Measurements from ENCODE around the gene SLAMF7.
A peak's percentile ranks its signal among the peaks of the same experiment; 100 is the strongest.

The SLAMF7 gene

DNA sequence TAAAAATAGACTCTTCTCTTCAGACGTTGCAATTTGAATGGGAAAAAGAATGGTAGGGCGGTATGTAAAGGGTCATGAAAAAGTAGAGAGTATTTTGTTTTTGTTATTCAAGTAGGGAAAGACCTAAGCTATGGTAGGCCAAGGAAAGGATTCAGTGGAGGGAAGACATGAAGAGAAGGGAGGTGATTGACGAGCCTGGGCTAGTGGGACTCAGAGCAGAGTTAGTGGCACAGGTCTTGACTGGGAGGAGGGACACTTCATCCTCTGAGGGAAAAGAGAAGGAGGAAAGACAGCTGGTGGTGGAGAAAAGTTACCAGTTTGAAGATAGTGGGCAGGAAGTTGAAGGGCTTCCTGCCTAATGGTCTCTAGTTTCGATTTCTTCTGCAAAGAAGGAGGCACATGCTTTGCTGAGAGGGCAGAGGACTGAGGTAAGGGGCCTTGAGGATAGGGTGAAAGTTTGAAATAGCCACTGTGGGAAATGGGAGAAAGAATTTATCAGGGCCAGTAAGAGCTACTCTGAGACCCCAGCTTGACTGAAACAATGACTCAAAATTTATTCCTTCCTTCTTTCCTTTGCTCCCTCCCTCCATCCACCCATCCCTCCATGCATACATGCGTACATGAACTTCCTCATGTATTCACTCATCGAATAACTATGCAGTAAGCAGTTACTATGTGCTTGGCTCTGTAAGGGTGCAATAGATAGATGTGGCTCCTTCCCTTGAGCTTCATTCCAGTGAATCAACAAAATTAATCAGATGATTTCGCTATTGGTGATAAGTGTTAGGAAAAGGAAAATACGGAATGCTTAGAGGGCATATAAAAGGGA is 31.6 kb upstream of the SLAMF7 start:
- TF ChIP-seq, protein P1, sequence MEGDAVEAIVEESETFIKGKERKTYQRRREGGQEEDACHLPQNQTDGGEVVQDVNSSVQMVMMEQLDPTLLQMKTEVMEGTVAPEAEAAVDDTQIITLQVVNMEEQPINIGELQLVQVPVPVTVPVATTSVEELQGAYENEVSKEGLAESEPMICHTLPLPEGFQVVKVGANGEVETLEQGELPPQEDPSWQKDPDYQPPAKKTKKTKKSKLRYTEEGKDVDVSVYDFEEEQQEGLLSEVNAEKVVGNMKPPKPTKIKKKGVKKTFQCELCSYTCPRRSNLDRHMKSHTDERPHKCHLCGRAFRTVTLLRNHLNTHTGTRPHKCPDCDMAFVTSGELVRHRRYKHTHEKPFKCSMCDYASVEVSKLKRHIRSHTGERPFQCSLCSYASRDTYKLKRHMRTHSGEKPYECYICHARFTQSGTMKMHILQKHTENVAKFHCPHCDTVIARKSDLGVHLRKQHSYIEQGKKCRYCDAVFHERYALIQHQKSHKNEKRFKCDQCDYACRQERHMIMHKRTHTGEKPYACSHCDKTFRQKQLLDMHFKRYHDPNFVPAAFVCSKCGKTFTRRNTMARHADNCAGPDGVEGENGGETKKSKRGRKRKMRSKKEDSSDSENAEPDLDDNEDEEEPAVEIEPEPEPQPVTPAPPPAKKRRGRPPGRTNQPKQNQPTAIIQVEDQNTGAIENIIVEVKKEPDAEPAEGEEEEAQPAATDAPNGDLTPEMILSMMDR (IDR thresholded peaks at IDR 0.05; ENCODE audit: borderline replicate concordance, insufficient read depth, low read depth, low read length) = no peak
- H3K4me3 ChIP-seq (ENCODE audit: low read depth, low read length) = peak overlapping the region; percentile 70

DNA sequence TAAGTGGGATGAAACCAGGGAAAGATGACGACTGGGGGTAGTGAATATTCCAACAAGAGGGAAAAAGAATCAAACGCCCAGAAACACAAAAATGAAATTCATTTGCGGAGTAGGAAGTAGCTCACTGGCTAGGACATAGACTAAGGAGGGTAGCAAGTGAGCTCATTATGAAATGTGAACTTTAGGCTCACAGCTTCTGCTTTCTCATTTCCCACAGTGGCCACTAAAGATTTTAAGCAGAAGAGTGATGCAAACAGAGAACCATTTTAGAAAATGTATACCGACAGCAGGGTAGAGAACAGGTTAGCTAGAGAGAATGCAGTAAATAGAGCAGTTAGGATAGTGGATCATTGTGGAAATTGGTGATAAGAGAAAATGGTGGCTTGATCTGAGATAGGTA is 30.9 kb upstream of the SLAMF7 start:
- peak overlapping the region; percentile 70 for H3K4me3 ChIP-seq (ENCODE audit: low read depth, low read length)
- TF ChIP-seq, protein P1 (IDR thresholded peaks at IDR 0.05; ENCODE audit: borderline replicate concordance, insufficient read depth, low read depth, low read length) = no peak

GRCh38 chr1:160708801-160709200 is 30.2 kb upstream of the SLAMF7 start:
- peak overlapping the region; percentile 70 for H3K4me3 ChIP-seq (ENCODE audit: low read depth, low read length)
- TF ChIP-seq, protein P1 (IDR thresholded peaks at IDR 0.05; ENCODE audit: borderline replicate concordance, insufficient read depth, low read depth, low read length) = no peak

DNA sequence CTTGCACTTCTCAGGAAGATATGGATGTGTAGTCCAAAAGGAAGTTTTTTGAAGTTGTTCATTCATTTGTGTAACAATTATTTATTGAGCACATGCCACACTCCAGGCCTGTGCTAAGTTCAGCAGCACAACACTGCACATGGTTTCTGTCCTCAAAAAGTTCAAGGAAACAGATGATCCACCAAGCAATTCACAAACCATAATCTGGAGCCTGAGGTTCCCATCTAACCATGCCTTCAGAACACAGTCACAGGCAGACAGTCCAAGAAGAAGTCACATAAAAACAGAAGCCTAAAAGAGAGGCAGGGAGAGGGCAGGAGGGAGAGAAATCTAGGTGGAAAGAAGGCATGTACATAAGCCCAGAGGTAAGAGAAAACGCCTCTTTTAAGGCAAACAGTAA is 29.3 kb upstream of the SLAMF7 start:
- H3K4me3 ChIP-seq (ENCODE audit: low read depth, low read length) = peak overlapping the region; percentile 70
- TF ChIP-seq, protein P1 (IDR thresholded peaks at IDR 0.05; ENCODE audit: borderline replicate concordance, insufficient read depth, low read depth, low read length) = no peak

GRCh38 chr1:160710517-160711252 is 28.4 kb upstream of the SLAMF7 start:
- TF ChIP-seq, protein P1 (IDR thresholded peaks at IDR 0.05; ENCODE audit: borderline replicate concordance, insufficient read depth, low read depth, low read length) = no peak
- peak overlapping the region; percentile 70 for H3K4me3 ChIP-seq (ENCODE audit: low read depth, low read length)

GRCh38 chr1:160711276-160711601 is 27.8 kb upstream of the SLAMF7 start:
- TF ChIP-seq, protein P1 (IDR thresholded peaks at IDR 0.05; ENCODE audit: borderline replicate concordance, insufficient read depth, low read depth, low read length) = no peak
- H3K4me3 ChIP-seq (ENCODE audit: low read depth, low read length) = peak overlapping the region; percentile 70

Data from GM12875 (cell line).